Stimulated activated CD4-positive, alpha-beta T cell treated with anti-CD3 and anti-CD28 coated beads, Interleukin-2, amount 100 ng/mL, for 48 hours (primary cell): ENCODE measurements around the gene UXS1.

Source experiments
- DNase-seq, 2 donors: peaks; one replicate each; pipeline ENCODE4 v3.0.0-alpha.2; 2020

Gene UXS1

GRCh38 chr2:106129150-106129549 is 65.0 kb downstream of the UXS1 start:
- no peak for DNase-seq

DNA sequence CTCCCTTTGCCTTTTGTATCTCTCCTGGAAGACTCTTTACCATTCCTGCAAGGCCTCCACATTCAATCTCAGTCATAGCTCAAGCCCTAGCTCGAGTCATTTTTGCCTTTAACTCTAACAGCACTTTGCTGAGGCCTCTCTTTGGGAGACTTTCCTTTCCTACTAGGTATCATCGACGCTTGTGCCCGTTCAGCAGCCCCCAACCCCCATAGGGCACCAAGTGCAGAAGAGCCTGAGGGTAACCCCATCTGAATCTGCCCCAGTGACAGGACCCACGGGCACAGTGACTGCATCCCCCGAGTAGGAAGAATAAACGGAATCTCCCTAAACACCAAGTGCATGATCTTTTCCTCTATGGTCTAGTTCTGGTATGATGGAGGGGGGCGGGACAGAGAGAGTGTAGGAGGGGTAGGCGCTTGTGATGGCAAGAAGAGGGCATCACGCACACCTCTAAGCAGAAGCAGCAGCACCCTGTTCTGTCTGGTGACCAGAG is 66.3 kb downstream of the UXS1 start:
- no peak for DNase-seq

DNA sequence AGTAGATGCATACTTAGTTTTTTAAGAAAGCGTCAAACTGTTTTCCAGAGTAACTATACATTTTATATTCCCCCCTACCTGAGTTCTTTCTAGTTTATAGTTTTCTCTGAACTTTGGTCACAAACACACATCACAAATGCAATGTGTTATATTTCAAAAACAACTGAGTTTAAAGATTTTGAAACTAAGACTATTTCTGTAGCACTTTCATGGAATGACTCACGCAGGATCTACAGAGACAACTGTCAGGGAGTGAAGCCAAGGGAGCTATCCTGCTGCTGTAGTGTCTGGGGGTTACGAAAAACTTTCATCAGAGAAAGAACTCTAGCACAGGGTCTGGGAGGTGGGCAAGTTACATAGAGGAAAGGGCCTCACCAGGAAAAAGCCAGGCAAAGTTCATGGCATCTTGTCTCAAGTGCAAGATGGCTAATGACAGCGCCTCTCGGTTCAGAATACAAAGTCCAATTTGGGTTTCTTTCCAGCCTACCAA is 66.8 kb downstream of the UXS1 start:
- DNase-seq: no peak

- DNase-seq: no peak
Measured at GRCh38 chr2:106126705-106127281, 67.3 kb downstream of the UXS1 start.

DNA sequence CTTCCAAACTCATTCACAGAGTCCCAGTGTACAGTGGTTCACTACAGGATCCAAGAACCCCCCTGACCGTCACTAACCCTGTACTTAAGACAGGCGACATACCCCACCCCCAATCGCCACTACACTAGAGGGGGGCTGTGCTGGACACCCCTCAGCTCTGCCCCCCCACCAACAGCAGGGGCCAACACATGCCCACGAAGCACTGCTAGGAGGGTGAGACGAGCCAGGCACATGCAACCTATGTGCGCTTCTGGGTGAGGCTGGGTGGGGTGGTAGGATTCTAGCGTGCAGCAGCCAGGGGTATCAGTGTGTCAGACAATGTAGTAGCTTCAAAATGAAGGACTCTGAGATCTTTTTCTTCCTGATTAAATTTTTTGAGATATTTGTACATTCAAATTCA is 67.8 kb downstream of the UXS1 start:
- DNase-seq: no peak

DNA sequence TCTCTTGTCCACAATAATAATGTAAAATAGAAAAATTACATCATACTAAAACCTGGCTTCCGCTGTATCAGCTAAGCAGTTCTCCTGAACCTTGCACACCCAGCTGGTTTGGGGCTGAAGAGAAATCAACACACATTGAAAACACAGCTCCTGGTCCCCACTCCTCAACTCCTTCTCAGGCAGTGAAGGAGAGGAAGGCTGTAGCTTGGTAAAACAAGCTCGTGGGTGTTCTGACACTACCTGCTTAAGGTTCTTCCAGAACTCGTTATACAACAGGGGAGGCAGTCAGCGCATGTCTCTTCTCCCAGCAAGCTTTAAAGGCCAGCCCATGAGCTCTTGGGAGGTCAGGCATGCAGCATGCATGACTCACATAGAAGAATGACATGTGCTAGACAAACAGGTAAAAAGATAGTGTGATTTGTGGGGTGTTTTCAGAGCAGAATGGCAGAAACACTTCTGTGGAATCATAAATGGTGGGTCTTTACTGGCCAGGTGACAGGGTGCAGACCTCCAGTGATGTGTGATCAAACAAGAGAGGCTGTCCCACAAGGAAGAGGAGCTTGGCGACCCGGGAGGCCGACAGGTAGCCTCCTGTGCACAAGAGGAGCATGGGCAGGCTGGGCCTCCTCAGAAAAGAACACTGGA is 69.1 kb downstream of the UXS1 start:
- DNase-seq: no peak

GRCh38 chr2:106124106-106124756 is 69.9 kb downstream of the UXS1 start:
- no peak for DNase-seq

DNA sequence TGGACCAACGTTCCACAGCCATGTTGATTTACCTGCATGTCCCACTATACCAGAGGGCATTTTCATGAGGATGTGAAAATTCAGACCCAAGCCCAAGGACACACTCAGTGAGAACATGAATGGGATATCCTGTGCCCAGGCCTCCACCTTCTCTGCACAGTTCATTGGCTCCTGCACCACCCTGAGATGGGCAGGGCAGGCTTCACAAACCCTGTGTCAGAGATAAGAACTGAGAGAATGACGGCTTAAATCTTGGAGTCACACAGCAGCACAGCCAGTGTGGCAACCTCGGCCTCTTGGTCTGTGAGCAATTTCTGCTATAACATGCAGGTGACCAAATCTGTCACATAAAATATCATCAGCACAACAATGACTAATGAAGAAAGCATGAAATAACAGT is 71.9 kb downstream of the UXS1 start:
- DNase-seq: no peak

- no peak for DNase-seq
Measured at GRCh38 chr2:106120432-106120831, 73.7 kb downstream of the UXS1 start.

GRCh38 chr2:106119074-106119473 is 75.0 kb downstream of the UXS1 start:
- DNase-seq: no peak

- no peak for DNase-seq
Measured at GRCh38 chr2:106117882-106118684, 76.0 kb downstream of the UXS1 start.

DNA sequence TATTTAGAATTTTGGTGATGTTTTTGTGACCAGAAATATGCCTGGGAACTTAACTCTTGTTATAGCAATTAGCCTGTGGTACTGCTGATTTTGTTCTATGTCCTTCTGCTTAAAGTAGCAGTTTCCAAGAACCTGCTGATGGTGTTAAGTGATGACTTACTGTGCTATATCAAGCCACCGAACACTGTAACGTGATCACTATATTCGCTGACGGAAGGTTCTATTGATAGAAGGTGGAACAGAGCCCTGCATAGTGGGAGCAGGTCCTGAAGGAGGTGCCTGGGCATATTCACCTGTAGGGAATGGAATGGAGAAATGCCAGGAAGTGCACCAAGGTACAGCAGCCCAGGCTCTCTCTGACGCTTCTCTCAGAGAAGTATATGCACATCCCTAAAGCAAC is 76.8 kb downstream of the UXS1 start:
- DNase-seq: no peak

- no peak for DNase-seq
Measured at GRCh38 chr2:106116248-106116647, 77.9 kb downstream of the UXS1 start.

DNA sequence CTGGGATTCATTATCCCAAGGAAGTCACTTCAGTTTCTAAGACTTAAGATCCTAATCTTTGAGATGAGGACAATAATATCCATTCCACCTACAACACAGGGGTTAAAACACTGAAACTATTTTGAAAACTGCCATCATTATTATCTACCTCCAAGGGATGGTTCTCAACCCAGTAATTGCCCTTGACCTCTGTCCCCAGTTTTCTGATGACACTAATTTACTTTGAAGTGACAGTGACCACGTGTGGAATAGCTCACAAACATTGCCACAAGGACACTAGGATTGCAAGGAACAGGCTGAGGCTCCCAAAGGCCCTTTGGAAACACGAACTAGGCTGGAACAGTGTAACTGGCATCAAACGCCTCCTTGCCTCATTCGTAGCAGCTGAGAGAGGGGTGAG is 78.4 kb downstream of the UXS1 start:
- no peak for DNase-seq

GRCh38 chr2:106115250-106115649 is 78.9 kb downstream of the UXS1 start:
- DNase-seq: no peak

DNA sequence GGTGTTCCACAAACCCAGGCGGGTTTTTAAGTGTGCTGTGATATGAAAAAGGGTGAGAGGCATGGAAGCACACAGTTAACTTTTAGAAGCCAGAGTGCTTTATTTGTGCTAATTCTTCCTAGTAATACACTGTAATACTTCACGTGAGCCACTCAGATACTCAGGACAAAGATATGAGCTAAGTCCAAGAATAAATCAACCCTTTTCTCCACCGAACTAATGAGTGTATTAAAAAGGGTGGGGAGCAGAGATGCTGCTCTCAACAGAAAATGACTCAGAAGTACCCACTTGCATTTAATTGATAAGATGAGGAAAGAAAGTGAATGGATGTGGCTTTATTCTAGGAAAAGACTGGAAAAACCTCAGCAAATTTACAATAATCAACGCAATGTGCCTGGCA is 79.9 kb downstream of the UXS1 start:
- no peak for DNase-seq

DNA sequence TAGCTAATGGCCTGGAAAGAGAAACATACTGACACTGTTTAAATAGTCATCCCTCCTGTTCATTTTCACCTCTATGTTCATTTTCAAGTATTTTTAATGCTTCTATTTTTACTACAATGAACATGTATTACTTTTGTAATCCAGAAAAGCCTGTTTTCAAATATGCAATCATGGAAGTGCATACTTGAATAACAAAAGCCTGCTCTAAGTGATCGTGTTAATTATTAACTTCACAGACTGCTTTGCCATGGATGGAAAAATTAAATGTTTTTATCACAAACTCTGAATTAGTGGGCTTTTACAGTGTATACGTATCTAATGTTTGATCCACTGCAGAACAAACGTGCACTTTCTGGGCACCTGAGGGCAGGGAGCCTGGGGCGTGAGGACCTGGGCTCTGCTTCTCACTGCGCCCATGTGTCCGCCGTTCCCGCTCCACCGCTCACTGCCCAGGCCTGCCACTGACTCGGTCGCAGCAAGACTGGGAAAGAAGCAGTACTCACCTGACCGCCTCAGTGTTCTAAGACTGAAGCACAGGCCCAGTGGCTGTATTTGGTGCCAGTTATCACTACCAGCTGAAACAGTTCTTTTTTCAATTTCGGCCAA is 80.6 kb downstream of the UXS1 start:
- DNase-seq: no peak

DNA sequence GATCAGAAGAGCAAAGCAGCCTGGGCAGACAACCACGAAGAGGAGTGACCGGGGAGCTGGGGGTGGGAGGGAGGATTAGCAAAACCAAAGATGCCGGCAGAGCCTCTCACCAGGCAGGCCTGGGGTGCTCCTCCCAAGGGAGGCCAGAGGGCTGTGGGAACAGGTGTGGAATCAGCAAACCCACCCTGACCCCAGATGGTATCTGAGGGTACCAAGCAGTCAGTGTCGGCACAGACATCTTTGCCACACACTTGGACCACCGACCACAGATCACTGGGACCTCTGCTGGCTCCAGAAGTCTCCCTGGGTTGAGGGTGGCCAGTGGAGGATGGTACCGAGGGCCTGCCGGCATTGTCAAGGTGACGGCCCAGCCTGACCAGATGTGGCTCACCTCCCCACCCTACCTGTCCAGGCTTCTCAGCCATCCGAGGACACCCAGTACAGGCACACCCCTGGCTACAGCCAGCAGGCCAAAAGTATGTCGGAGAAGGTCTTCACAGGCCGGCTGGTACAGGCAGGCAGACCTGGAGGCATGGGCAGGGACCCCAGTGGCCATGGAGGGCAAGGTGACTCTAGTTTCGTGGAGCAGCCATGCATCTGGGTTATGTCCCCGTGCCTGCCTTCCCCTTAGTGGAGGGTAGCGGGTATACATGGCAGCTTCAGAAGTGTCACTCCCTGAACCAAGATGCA is 82.1 kb downstream of the UXS1 start:
- DNase-seq: no peak

DNA sequence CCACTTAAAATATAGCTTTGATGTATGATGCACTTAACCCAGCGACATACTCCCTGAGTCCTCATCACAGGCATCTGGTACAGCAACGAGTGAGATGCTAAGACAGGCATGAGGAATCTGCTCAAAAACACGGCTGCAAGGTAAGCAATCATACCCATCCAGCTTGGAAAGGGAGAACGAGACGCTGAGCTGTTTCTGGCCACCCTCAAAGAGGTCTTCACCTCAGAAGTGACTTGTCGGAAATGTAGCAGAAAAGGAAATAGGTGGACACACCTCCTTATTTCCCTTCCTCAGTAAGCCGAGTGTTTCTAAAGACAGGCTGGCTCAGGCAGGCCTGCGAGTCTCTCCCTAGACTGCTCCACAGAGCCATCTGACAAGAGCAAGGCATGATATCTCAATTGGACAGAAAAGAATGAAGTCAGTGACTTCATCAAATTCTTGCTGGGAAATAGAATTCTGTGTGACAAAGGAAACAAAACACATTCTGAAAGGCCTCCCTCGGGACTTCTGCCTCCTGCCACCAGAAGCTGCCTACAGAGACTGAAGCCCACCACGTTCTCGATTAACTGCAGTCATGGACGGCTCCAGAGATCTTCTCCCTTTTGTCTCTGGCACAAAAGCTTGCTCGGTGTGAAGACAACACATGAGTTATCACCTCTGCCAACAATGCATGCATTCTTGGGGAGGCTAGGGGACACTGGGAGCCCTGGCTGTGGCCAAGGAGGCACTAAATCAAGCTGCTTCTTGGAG is 84.3 kb downstream of the UXS1 start:
- DNase-seq: no peak

GRCh38 chr2:106108791-106109190 is 85.3 kb downstream of the UXS1 start:
- DNase-seq: no peak

DNA sequence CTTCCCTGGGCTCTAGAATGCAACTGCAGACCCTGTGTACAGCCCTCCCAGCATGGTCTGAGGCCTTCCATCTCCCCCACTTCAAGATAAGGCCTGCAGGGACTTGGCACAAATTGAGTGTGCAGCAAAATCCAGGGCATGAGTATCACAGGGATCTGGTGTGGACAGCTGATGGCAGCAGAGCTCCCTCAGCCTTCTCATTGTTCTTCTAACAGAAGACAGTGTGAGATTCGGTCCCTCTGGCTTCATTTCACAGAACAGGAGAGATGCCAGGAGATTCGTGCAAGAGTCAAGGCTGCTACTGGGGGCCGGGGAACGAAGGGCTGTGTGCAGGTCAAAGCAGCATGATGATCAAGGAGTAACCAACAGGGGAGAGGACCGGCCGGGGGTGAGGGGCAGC is 85.8 kb downstream of the UXS1 start:
- no peak for DNase-seq
